OCI-LY1 (cell line): ENCODE results near the gene EIF6.

Experiments
- H2AFZ ChIP-seq: fragments of 200-600 bp; sonication (generic), shearing (Covaris generic); 2 replicates; pipeline ENCODE4 v1.6.0; 2014; ENCODE audit warnings: antibody characterized with exemption, mild to moderate bottlenecking, low read length
- H3F3A ChIP-seq: fragments of 200-600 bp; sonication (generic), shearing (Covaris generic); 2 replicates; pipeline ENCODE4 v1.6.0; 2014; ENCODE audit warnings: mild to moderate bottlenecking, antibody characterized with exemption, low read length, moderate library complexity; ENCODE audit not compliant: insufficient read depth
- H3K27ac ChIP-seq: fragments of 200-600 bp; sonication (generic); 2 replicates; pipeline ENCODE4 v1.5.1; 2014; ENCODE audit warnings: low read length, mixed run types, mild to moderate bottlenecking, low read depth; ENCODE audit not compliant: poor library complexity, severe bottlenecking
- H3K27me3 ChIP-seq: fragments of 200-600 bp; sonication (generic); 2 replicates; pipeline ENCODE4 v1.6.0; 2014; ENCODE audit warnings: antibody characterized with exemption, mild to moderate bottlenecking, low read length, moderate library complexity; ENCODE audit not compliant: insufficient read depth
- H3K36me3 ChIP-seq: fragments of 200-600 bp; sonication (generic); 2 replicates; pipeline ENCODE4 v1.6.1; 2014; ENCODE audit warnings: mild to moderate bottlenecking, antibody characterized with exemption, low read length, moderate library complexity, mixed read lengths; ENCODE audit not compliant: insufficient read depth
- H3K4me1 ChIP-seq: fragments of 200-600 bp; sonication (generic); 2 replicates; pipeline ENCODE4 v1.5.1; 2014; ENCODE audit warnings: mild to moderate bottlenecking, low read length, moderate library complexity; ENCODE audit not compliant: insufficient read depth, severe bottlenecking
- H3K4me2 ChIP-seq: fragments of 200-600 bp; sonication (generic), shearing (Covaris generic); 2 replicates; pipeline ENCODE4 v1.6.1; 2014; ENCODE audit warnings: low read length
- H3K4me3 ChIP-seq: fragments of 200-600 bp; sonication (generic); 2 replicates; pipeline ENCODE4 v1.5.1; 2014; ENCODE audit warnings: low read length, low read depth, mild to moderate bottlenecking, mixed read lengths; ENCODE audit not compliant: poor library complexity, severe bottlenecking
- H3K79me2 ChIP-seq: fragments of 200-600 bp; shearing (Covaris generic); 2 replicates; pipeline ENCODE4 v1.6.1; 2016; ENCODE audit warnings: mixed run types, low read length, mixed read lengths; ENCODE audit not compliant: insufficient read depth
- H3K9ac ChIP-seq: fragments of 200-600 bp; sonication (generic), shearing (Covaris generic); 2 replicates; pipeline ENCODE4 v1.6.1; 2014; ENCODE audit warnings: mild to moderate bottlenecking, low read length, mixed read lengths
- H3K9me2 ChIP-seq: fragments of 200-600 bp; sonication (generic), shearing (Covaris generic); 2 replicates; pipeline ENCODE4 v1.6.1; 2014; ENCODE audit warnings: low read depth, mild to moderate bottlenecking, low read length, mixed read lengths
- H3K9me3 ChIP-seq: fragments of 200-600 bp; shearing (Covaris generic); 2 replicates; pipeline ENCODE4 v1.6.1; 2014; ENCODE audit warnings: low read length, mixed read lengths
- H4K20me1 ChIP-seq: fragments of 200-600 bp; sonication (generic), shearing (Covaris generic); 2 replicates; pipeline ENCODE4 v1.6.0; 2016; ENCODE audit warnings: mild to moderate bottlenecking, low read length; ENCODE audit not compliant: insufficient read depth
- CTCF ChIP-seq: fragments of 200-600 bp; sonication (generic), shearing (Covaris generic); IDR thresholded peaks from 2 replicates; pipeline ENCODE4 v1.5.1; 2017; ENCODE audit warnings: mild to moderate bottlenecking, antibody characterized with exemption, low read length, moderate library complexity, mixed read lengths
- EZH2 ChIP-seq: fragments of 200-600 bp; sonication (generic), shearing (Covaris generic); IDR thresholded peaks from 2 replicates; pipeline ENCODE4 v1.8.0; 2017; ENCODE audit warnings: borderline replicate concordance, mixed run types, mild to moderate bottlenecking, antibody characterized with exemption, low read length, moderate library complexity, mixed read lengths

The EIF6 gene

DNA sequence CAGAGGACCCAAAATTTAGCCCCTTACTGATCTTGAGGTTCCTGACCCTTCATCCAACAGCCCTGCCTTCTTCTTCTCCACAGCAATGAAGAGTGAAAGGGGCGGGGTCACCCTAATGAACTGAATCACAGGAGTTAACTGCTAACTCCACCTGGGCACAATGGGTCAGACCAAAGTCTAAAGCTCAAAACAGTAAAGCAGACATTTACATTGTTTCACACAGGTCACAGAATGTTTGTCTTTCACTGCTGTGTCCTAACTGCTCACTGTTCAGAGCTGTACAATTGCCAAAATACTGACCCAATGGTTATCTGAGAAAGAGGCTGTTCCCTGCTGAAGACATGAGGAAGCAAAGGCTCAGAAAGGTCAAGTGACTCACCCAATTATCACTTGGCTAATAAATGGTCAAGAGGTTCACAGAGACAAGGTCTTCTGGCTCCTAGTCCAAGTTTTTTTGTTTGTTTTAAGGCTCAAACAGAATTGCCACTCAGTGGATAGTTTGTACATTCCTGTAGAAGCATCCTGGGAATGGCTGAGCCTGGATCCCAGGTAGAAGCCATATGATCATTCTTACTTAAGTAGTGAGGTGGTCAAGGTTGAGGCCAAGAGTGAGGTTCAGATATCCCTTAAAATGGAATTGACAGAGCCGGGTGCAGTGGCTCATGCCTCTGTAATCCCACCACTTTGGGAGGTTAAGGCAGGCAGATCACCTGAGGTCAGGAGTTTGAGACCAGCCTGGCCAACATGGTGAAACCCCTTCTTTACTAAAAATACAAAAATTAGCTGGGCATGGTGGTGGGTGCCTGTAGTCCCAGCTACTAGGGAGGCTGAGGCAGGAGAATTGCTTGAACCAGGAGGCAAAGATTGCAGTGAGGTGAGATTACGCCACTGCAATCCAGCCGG, 42.8 kb upstream of the EIF6 start:
- Histone ChIP-seq H3K4me1 (peaks cover 38% of the 10 kb centered on the region), H2AFZ (no peak overlapping the region), H4K20me1 (no peaks in the 10 kb centered on the region), H3K4me2 (no peak overlapping the region), H3K9me3 (no peaks in the 10 kb centered on the region), H3K4me3 (no peak overlapping the region), H3K27ac (peak overlapping the region; percentile 49), H3K27me3 (no peaks in the 10 kb centered on the region), H3K9me2 (no peaks in the 10 kb centered on the region), H3K36me3 (peaks cover 5% of the 10 kb centered on the region; the same call in 1 of the 2 replicates), H3K79me2 (no peaks in the 10 kb centered on the region), H3K9ac (no peak overlapping the region), H3F3A (no peaks in the 10 kb centered on the region)
- TF ChIP-seq EZH2 (no peak), CTCF (no peak)

DNA sequence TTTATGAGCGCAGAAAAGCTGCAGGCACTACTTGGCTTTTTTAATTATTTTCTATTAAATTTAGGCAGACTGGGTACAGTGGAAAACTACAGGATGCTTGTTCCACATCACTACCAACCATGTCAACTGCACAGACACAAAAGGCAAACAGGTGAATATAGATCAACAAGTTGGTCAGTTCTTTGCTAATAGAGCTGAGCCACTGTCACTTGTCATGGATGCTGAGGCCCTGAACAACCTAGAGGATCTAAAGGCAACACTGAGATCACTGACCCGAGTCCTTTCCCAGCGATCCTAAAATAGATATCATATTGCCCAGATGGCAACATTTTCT, 42.1 kb upstream of the EIF6 start:
- peak overlapping the region; percentile 34 for H3K27ac ChIP-seq
- H3K9ac ChIP-seq = no peak overlapping the region
- H3K4me2 ChIP-seq = no peak overlapping the region

GRCh38 chr20:35326021-35326739, 41.6 kb upstream of the EIF6 start:
- Histone ChIP-seq H3F3A (no peaks in the 10 kb centered on the region), H2AFZ (no peak overlapping the region), H3K4me1 (peaks cover 38% of the 10 kb centered on the region), H3K4me3 (no peak overlapping the region), H3K27ac (peak overlapping the region; percentile 34), H4K20me1 (no peaks in the 10 kb centered on the region), H3K36me3 (peaks cover 5% of the 10 kb centered on the region; the same call in 1 of the 2 replicates), H3K27me3 (no peaks in the 10 kb centered on the region), H3K4me2 (no peak overlapping the region), H3K9ac (no peak overlapping the region), H3K9me3 (no peaks in the 10 kb centered on the region), H3K79me2 (no peaks in the 10 kb centered on the region), H3K9me2 (no peaks in the 10 kb centered on the region)
- no peak for TF ChIP-seq EZH2
- TF ChIP-seq CTCF = no peak

More for the DNA sequence above, 42.1 kb upstream of the EIF6 start:
- H3K27me3 ChIP-seq = no peaks in the 10 kb centered on the region
- no peak overlapping the region for H3K4me3 ChIP-seq
- TF ChIP-seq CTCF (no peak), EZH2 (no peak)
- no peaks in the 10 kb centered on the region for H4K20me1 ChIP-seq
- no peaks in the 10 kb centered on the region for H3K79me2 ChIP-seq
- H3K36me3 ChIP-seq = peaks cover 5% of the 10 kb centered on the region; the same call in 1 of the 2 replicates
- peaks cover 38% of the 10 kb centered on the region for H3K4me1 ChIP-seq
- no peaks in the 10 kb centered on the region for H3K9me2 ChIP-seq
- no peaks in the 10 kb centered on the region for H3K9me3 ChIP-seq
- H3F3A ChIP-seq = no peaks in the 10 kb centered on the region
- no peak overlapping the region for H2AFZ ChIP-seq
